HG03342 (cell line): ENCODE results near the gene SIGLEC11.
"Not testable (repeated sequence)": the region's sequence is repeated elsewhere in the genome, so short reads cannot be mapped to it uniquely, and the experiment has no call there.

Source experiments
- ATAC-seq: cut with Tn5 transposase; IDR thresholded peaks from one replicate; pipeline ENCODE4 v1.9.1; 2021; ENCODE audit warnings: mild to moderate bottlenecking, moderate library complexity; ENCODE audit not compliant: unreplicated experiment

Gene SIGLEC11

GRCh38 chr19:49981603-49982593 lies 20.9 kb upstream of the SIGLEC11 start:
- no peak for ATAC-seq

- no peak for ATAC-seq
Measured at GRCh38 chr19:49978324-49978723, 17.4 kb upstream of the SIGLEC11 start.

- no peak for ATAC-seq
Measured at GRCh38 chr19:49977881-49978280, 16.9 kb upstream of the SIGLEC11 start.

- no peak for ATAC-seq
Measured at GRCh38 chr19:49977076-49977475, 16.1 kb upstream of the SIGLEC11 start.

- no peak for ATAC-seq
Measured at GRCh38 chr19:49976496-49976895, 15.5 kb upstream of the SIGLEC11 start.

GRCh38 chr19:49975051-49975450 lies 14.1 kb upstream of the SIGLEC11 start:
- no peak for ATAC-seq

- no peak for ATAC-seq
Measured at GRCh38 chr19:49973987-49974386, 13.0 kb upstream of the SIGLEC11 start.

GRCh38 chr19:49972841-49973240 lies 11.9 kb upstream of the SIGLEC11 start:
- no peak for ATAC-seq

- ATAC-seq = no peak
Measured at GRCh38 chr19:49971991-49972411, 11.0 kb upstream of the SIGLEC11 start.

- not testable (repeated sequence) for ATAC-seq
Measured at GRCh38 chr19:49969355-49969754, 8.4 kb upstream of the SIGLEC11 start.

GRCh38 chr19:49968279-49968922 lies 7.4 kb upstream of the SIGLEC11 start:
- ATAC-seq = no peak

GRCh38 chr19:49959892-49960291 lies 1.1 kb downstream of the SIGLEC11 start:
- not testable (repeated sequence) for ATAC-seq

GRCh38 chr19:49958596-49958995 lies 2.4 kb downstream of the SIGLEC11 start:
- ATAC-seq = not testable (repeated sequence)

GRCh38 chr19:49958144-49958543 lies 2.8 kb downstream of the SIGLEC11 start:
- not testable (repeated sequence) for ATAC-seq

- no peak for ATAC-seq
Measured at GRCh38 chr19:49957262-49957915, 3.6 kb downstream of the SIGLEC11 start.

GRCh38 chr19:49956115-49956495 lies 4.9 kb downstream of the SIGLEC11 start:
- ATAC-seq = no peak

GRCh38 chr19:49954933-49955332 lies 6.0 kb downstream of the SIGLEC11 start:
- ATAC-seq = no peak

GRCh38 chr19:49954092-49954829 lies 6.7 kb downstream of the SIGLEC11 start:
- no peak for ATAC-seq

GRCh38 chr19:49953416-49953815 lies 7.6 kb downstream of the SIGLEC11 start:
- ATAC-seq = no peak

GRCh38 chr19:49952906-49953305 lies 8.1 kb downstream of the SIGLEC11 start:
- ATAC-seq = no peak

GRCh38 chr19:49952479-49952836 lies 8.5 kb downstream of the SIGLEC11 start:
- ATAC-seq = no peak
